Ishikawa (cell line): ENCODE measurements around the gene PDIA3.

Source experiments
- CEBPB ChIP-seq: IDR thresholded peaks from 2 replicates; pipeline ENCODE4 v1.6.1; 2012
- CREB1 ChIP-seq: IDR thresholded peaks from 2 replicates; pipeline ENCODE4 v1.6.1; 2012; ENCODE audit warnings: low read depth
- EGR1 ChIP-seq: IDR thresholded peaks from 2 replicates; pipeline ENCODE4 v1.6.1; 2012
- EP300 ChIP-seq: IDR thresholded peaks from 2 replicates; pipeline ENCODE4 v1.6.1; 2012; ENCODE audit warnings: borderline replicate concordance
- FOXM1 ChIP-seq: IDR thresholded peaks from 2 replicates; pipeline ENCODE4 v1.6.1; 2012; ENCODE audit warnings: low read depth, borderline replicate concordance
- MAX ChIP-seq: IDR thresholded peaks from 2 replicates; pipeline ENCODE4 v1.6.1; 2012
- RAD21 ChIP-seq: IDR thresholded peaks from 2 replicates; pipeline ENCODE4 v1.6.1; 2012; ENCODE audit warnings: low read depth
- REST ChIP-seq: IDR thresholded peaks from 2 replicates; pipeline ENCODE4 v1.6.1; 2012; ENCODE audit warnings: low read depth, mild to moderate bottlenecking
- TAF1 ChIP-seq: IDR thresholded peaks from 2 replicates; pipeline ENCODE4 v1.6.1; 2012; ENCODE audit warnings: low read depth, mild to moderate bottlenecking
- TCF12 ChIP-seq: IDR thresholded peaks from 2 replicates; pipeline ENCODE4 v1.6.1; 2012; ENCODE audit warnings: low read depth
- TEAD4 ChIP-seq: IDR thresholded peaks from 2 replicates; pipeline ENCODE4 v1.6.1; 2012
- USF1 ChIP-seq: IDR thresholded peaks from 2 replicates; pipeline ENCODE4 v1.6.1; 2012
- YY1 ChIP-seq: IDR thresholded peaks from 2 replicates; pipeline ENCODE4 v1.6.1; 2012; ENCODE audit warnings: low read depth
- ZBTB7A ChIP-seq: IDR thresholded peaks from 2 replicates; pipeline ENCODE4 v1.6.1; 2012; ENCODE audit warnings: low read depth

DNA sequence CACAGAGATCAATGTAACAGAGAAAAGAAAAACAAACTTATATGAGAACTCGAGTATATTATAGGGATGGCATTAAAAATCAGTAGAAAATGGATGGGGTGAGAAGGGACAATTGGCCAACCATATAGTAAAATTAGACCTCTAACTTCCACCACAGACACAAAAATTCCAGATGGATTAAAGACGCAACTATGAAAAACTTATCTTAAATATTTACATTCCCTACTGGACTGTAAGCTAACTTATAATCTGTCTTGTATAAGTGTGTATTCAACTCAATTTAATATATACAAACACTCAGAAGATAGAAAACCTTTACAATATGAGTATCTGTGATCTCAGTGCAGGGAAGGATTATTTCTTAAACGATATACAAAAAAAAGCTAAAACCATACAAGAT lies 75.3 kb downstream of the PDIA3 start:
- TF ChIP-seq FOXM1, result no peak
- TF ChIP-seq CEBPB, result no peak
- no peak for TF ChIP-seq TAF1
- no peak for TF ChIP-seq ZBTB7A
- TF ChIP-seq EGR1, result no peak
- no peak for TF ChIP-seq YY1
- TF ChIP-seq TCF12, result no peak
- TF ChIP-seq EP300, result no peak
- no peak for TF ChIP-seq MAX
- no peak for TF ChIP-seq RAD21
- no peak for TF ChIP-seq USF1
- no peak for TF ChIP-seq CREB1
- TF ChIP-seq REST, result no peak
- TF ChIP-seq TEAD4, result no peak
